Measurements from ENCODE around the gene ZNF142.

DNA sequence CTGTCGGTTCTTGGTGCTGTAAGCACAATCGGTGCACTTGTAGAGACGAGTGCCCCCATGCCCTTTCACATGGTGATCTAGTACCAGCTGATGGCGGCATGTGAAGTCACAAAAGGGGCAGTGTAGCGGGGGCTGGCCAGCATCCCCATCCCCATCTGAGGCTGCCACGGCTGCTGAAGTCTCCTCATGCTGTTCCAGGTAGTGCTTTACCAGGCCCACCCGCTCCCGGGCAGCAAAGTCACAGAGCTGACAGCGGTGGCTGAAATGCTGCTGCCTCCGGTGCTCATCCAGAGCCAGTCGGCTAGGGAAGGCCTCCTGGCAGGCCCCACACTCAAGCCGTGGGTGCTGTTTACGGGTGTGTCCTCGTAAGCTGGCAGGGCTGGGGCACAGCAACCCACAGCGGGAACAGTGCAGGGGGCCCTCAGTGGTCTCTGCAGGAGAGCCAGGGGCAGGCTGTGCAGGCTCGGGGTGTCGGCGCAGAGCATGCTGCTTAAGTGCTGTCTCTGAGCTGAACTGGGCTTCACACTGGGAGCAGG lies 17.2 kb downstream of the ZNF142 start:
- TF ChIP-seq, protein P1, sequence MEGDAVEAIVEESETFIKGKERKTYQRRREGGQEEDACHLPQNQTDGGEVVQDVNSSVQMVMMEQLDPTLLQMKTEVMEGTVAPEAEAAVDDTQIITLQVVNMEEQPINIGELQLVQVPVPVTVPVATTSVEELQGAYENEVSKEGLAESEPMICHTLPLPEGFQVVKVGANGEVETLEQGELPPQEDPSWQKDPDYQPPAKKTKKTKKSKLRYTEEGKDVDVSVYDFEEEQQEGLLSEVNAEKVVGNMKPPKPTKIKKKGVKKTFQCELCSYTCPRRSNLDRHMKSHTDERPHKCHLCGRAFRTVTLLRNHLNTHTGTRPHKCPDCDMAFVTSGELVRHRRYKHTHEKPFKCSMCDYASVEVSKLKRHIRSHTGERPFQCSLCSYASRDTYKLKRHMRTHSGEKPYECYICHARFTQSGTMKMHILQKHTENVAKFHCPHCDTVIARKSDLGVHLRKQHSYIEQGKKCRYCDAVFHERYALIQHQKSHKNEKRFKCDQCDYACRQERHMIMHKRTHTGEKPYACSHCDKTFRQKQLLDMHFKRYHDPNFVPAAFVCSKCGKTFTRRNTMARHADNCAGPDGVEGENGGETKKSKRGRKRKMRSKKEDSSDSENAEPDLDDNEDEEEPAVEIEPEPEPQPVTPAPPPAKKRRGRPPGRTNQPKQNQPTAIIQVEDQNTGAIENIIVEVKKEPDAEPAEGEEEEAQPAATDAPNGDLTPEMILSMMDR (IDR thresholded peaks at IDR 0.05 in 4 of 5, conservative IDR thresholded peaks at IDR 0.05 in 1 of 5) = no peak
- no peak for TF ChIP-seq POLR2A (IDR thresholded peaks at IDR 0.05)

Data from gastrocnemius medialis (tissue), 4 donors.